ENCODE measurements around the gene ONECUT2. TPM values are rescaled to one million over a fixed set of nuclear protein-coding genes. Genes with fewer than 3 reads are reported as not detected.

The ONECUT2 gene
- total and polyA plus RNA-seq, 2 donors (not counting 1 experiment from before 2014, with no cell fraction given): not detected

DNA sequence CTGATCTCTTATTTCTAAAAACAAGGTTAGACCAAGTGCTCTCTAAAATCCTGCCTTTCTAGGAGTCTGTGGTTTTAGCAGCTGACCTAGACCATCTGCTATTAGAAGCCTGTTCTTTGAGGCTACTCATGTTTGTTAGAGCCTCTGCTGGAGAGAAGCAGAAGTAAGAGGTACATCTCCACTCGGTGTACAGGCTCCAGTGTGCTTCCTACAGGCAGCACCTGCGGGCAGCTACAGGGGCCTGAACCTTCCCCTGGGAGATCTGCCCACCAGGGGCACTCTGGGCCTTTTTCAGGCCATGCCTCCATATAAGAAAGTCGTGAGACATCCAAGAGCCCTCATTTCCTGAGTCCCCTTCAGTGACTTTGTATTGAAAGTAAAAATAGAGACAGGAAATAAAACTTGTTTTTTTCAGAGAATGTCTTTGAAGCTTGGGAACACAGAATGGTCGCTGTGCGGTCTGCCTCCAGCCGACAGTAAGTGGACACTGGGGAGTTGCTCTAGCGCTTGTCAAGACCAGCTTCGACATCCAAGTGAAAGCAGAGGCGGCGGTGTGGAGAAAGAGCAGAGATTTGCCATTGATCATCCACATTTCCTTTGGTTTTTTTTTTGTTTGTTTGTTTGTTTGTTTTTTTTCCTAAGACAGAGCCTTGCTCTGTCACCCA lies 31.7 kb downstream of the ONECUT2 start:
- 49% methylated on average over 10 of the region's 10 CpGs for WGBS (ENCODE audit: insufficient coverage)
- Histone ChIP-seq H2AFZ (ENCODE audit: insufficient read depth, low read depth, low read length, poor library complexity, severe bottlenecking) (no peak overlapping the region), H3K9ac (ENCODE audit: low read length) (no peak overlapping the region), H3K27me3 (replicated peaks in 1 of 4; ENCODE audit: control extremely low read depth in 1 of 4, control insufficient read depth in 3 of 4, insufficient read depth in 4 of 4, low read length in 3 of 4) (peaks cover 0 to 9% (median 0%) of the 10 kb centered on the region in 4 experiments), H3K9me3 (ENCODE audit: control extremely low read depth in 1 of 3, control insufficient read depth in 2 of 3, insufficient read depth in 1 of 3, low read length in 2 of 3) (no peaks in the 10 kb centered on the region), H3K27ac (ENCODE audit: low read length in 2 of 2) (no peak overlapping the region), H3K36me3 (replicated peaks in 1 of 2; ENCODE audit: control extremely low read depth in 1 of 2, control insufficient read depth in 1 of 2, extremely low read depth in 1 of 2, insufficient read depth in 2 of 2, low read length in 1 of 2) (no peaks in the 10 kb centered on the region), H3K4me1 (ENCODE audit: control insufficient read depth in 2 of 2, insufficient read depth in 2 of 2, low read length in 2 of 2) (no peaks in the 10 kb centered on the region), H3K79me2 (ENCODE audit: control insufficient read depth, insufficient read depth, low read length) (no peaks in the 10 kb centered on the region), H3K4me3 (ENCODE audit: control extremely low read depth in 1 of 5, extremely low read depth in 1 of 5, insufficient read depth in 1 of 5, low read depth in 2 of 5, low read length in 4 of 5) (no peak overlapping the region), H4K20me1 (ENCODE audit: control insufficient read depth, insufficient read depth, low read length, poor library complexity, severe bottlenecking) (no peaks in the 10 kb centered on the region), H3K4me2 (replicated peaks; ENCODE audit: low read depth, low read length, poor library complexity, severe bottlenecking) (no peak overlapping the region)
- Mint-ChIP-seq H3K27me3 (peaks cover 43% of the 10 kb centered on the region), H3K27ac (no peak overlapping the region), H3K4me3 (no peak overlapping the region), H3K9me3 (ENCODE audit: insufficient read depth) (no peaks in the 10 kb centered on the region), H3K4me1 (no peaks in the 10 kb centered on the region)
- intact Hi-C loops (cut with micrococcal nuclease): no loop called here
- POLR2A ChIA-PET: no interaction called here
- ATAC-seq (ENCODE audit: low read depth): no peak
- CTCF ChIA-PET: no interaction called here
- DNase-seq: no peak
- TF ChIP-seq, protein P1, sequence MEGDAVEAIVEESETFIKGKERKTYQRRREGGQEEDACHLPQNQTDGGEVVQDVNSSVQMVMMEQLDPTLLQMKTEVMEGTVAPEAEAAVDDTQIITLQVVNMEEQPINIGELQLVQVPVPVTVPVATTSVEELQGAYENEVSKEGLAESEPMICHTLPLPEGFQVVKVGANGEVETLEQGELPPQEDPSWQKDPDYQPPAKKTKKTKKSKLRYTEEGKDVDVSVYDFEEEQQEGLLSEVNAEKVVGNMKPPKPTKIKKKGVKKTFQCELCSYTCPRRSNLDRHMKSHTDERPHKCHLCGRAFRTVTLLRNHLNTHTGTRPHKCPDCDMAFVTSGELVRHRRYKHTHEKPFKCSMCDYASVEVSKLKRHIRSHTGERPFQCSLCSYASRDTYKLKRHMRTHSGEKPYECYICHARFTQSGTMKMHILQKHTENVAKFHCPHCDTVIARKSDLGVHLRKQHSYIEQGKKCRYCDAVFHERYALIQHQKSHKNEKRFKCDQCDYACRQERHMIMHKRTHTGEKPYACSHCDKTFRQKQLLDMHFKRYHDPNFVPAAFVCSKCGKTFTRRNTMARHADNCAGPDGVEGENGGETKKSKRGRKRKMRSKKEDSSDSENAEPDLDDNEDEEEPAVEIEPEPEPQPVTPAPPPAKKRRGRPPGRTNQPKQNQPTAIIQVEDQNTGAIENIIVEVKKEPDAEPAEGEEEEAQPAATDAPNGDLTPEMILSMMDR (IDR thresholded peaks at IDR 0.05): no peak
- TF ChIP-seq EZH2 (IDR thresholded peaks at IDR 0.05; ENCODE audit: borderline replicate concordance, insufficient read depth, low read depth, low read length, poor library complexity, severe bottlenecking): no peak

DNA sequence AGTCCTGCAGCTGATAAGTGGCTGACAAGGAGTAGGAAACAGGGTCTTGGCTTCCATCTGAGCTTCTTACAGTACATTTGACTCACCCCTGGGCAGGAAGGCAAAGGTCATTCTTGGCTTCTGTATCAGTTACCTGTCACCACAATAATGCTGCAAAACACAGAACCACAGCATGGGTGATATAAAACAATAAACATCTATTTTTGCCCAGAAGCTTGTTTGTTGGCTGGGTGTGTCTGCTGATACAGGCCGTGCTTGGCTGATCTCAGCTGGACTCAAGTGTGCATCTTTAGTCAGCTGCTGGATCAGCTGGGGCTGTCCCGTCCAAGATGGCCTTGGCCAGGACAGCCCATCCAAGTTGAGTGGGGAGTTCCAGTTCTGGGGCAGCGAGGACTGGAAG lies 34.7 kb downstream of the ONECUT2 start:
- Histone ChIP-seq H3K9ac (ENCODE audit: low read length) (no peak overlapping the region), H3K4me1 (ENCODE audit: control insufficient read depth in 2 of 2, insufficient read depth in 2 of 2, low read length in 2 of 2) (no peaks in the 10 kb centered on the region), H3K4me3 (ENCODE audit: control extremely low read depth in 1 of 5, extremely low read depth in 1 of 5, insufficient read depth in 1 of 5, low read depth in 2 of 5, low read length in 4 of 5) (no peak overlapping the region), H3K9me3 (ENCODE audit: control extremely low read depth in 1 of 3, control insufficient read depth in 2 of 3, insufficient read depth in 1 of 3, low read length in 2 of 3) (no peaks in the 10 kb centered on the region), H4K20me1 (ENCODE audit: control insufficient read depth, insufficient read depth, low read length, poor library complexity, severe bottlenecking) (no peaks in the 10 kb centered on the region), H3K4me2 (replicated peaks; ENCODE audit: low read depth, low read length, poor library complexity, severe bottlenecking) (no peak overlapping the region), H3K27me3 (replicated peaks in 1 of 4; ENCODE audit: control extremely low read depth in 1 of 4, control insufficient read depth in 3 of 4, insufficient read depth in 4 of 4, low read length in 3 of 4) (peaks cover 0 to 9% (median 0%) of the 10 kb centered on the region in 4 experiments), H2AFZ (ENCODE audit: insufficient read depth, low read depth, low read length, poor library complexity, severe bottlenecking) (no peak overlapping the region), H3K36me3 (replicated peaks in 1 of 2; ENCODE audit: control extremely low read depth in 1 of 2, control insufficient read depth in 1 of 2, extremely low read depth in 1 of 2, insufficient read depth in 2 of 2, low read length in 1 of 2) (no peaks in the 10 kb centered on the region), H3K27ac (ENCODE audit: low read length in 2 of 2) (no peak overlapping the region), H3K79me2 (ENCODE audit: control insufficient read depth, insufficient read depth, low read length) (no peaks in the 10 kb centered on the region)
- Mint-ChIP-seq H3K4me3 (no peak overlapping the region), H3K4me1 (no peaks in the 10 kb centered on the region), H3K27ac (no peak overlapping the region), H3K9me3 (ENCODE audit: insufficient read depth) (no peaks in the 10 kb centered on the region), H3K27me3 (peaks cover 43% of the 10 kb centered on the region)
- intact Hi-C loops (cut with micrococcal nuclease): no loop called here
- DNase-seq: no peak
- POLR2A ChIA-PET: no interaction called here
- no peak for ATAC-seq (ENCODE audit: low read depth)
- CTCF ChIA-PET: no interaction called here
- no peak for TF ChIP-seq EZH2 (IDR thresholded peaks at IDR 0.05; ENCODE audit: borderline replicate concordance, insufficient read depth, low read depth, low read length, poor library complexity, severe bottlenecking)
- WGBS (ENCODE audit: insufficient coverage): 79% methylated on average over 2 of the region's 3 CpGs

Data from B cell (primary cell).